GM23338 (cell line): ENCODE measurements around the gene ORAI1.

Experiments
- CREB1 ChIP-seq: fragments of 250-450 bp; sonication (Bioruptor Pico); IDR thresholded peaks from 2 replicates; pipeline ENCODE4 v1.5.0; 2020; ENCODE audit warnings: low read depth, mild to moderate bottlenecking, moderate library complexity
- CTCF ChIP-seq, 2 experiments: fragments of 200-600 bp in 1 of 2; sonication (generic) in 1 of 2; conservative IDR thresholded peaks; 2 replicates each; pipeline versions ENCODE4 v1.5.1 to v1.6.1; 2016 to 2017; ENCODE audit warnings: antibody characterized with exemption in 2 of 2, low read depth in 2 of 2, mild to moderate bottlenecking in 2 of 2, moderate library complexity in 1 of 2
- ETS1 ChIP-seq: IDR thresholded peaks from 2 replicates; pipeline ENCODE4 v1.6.1; 2016; ENCODE audit warnings: antibody characterized with exemption
- EZH2 ChIP-seq: fragments of 200-600 bp; sonication (generic); IDR thresholded peaks from one replicate; pipeline ENCODE4 v1.8.0; 2017; ENCODE audit warnings: antibody characterized with exemption, mild to moderate bottlenecking, low read depth; ENCODE audit not compliant: unreplicated experiment
- EZH2phosphoT487 ChIP-seq: fragments of 200-600 bp; sonication (generic); IDR thresholded peaks from one replicate; pipeline ENCODE4 v1.8.1; 2018; ENCODE audit warnings: antibody characterized with exemption; ENCODE audit not compliant: unreplicated experiment
- JUNB ChIP-seq: IDR thresholded peaks from one replicate; pipeline ENCODE4 v1.6.1; 2016; ENCODE audit warnings: antibody characterized with exemption; ENCODE audit not compliant: unreplicated experiment
- POLR2AphosphoS5 ChIP-seq: IDR thresholded peaks from 2 replicates; pipeline ENCODE4 v1.6.1; 2016; ENCODE audit warnings: antibody characterized with exemption, low read depth
- REST ChIP-seq: IDR thresholded peaks from one replicate; pipeline ENCODE4 v1.6.1; 2018; ENCODE audit warnings: antibody characterized with exemption; ENCODE audit not compliant: unreplicated experiment
- STAT1 ChIP-seq: IDR thresholded peaks from one replicate; pipeline ENCODE4 v1.6.1; 2016; ENCODE audit warnings: antibody characterized with exemption; ENCODE audit not compliant: unreplicated experiment

GRCh38 chr12:121603581-121603980 lies 22.7 kb upstream of the ORAI1 start:
- no peak for TF ChIP-seq CTCF (conservative IDR thresholded peaks at IDR 0.05; ENCODE audit: low read depth in 2 of 2)
- no peak for TF ChIP-seq EZH2phosphoT487
- TF ChIP-seq POLR2AphosphoS5 = no peak
- TF ChIP-seq STAT1 = no peak
- TF ChIP-seq CREB1 (CRISPR knock-in tag) = no peak
- TF ChIP-seq EZH2 = no peak
- TF ChIP-seq ETS1 = no peak
- no peak for TF ChIP-seq REST
- no peak for TF ChIP-seq JUNB
